Ammon's horn (tissue), 1 donor: ENCODE data around the gene KLHL40.

Experiments used
- DNase-seq: peaks from one replicate; pipeline ENCODE4 v3.0.0-alpha.2; 2016; ENCODE audit warnings: low spot score

Gene KLHL40

GRCh38 chr3:42723219-42723618 lies 37.9 kb downstream of the KLHL40 start:
- DNase-seq, result no peak

- peak; percentile 87 for DNase-seq
These were observed 40.1 kb downstream of the KLHL40 start for GRCh38 chr3:42725454-42725853.

- peak; percentile 81 for DNase-seq
These were observed 42.7 kb downstream of the KLHL40 start for GRCh38 chr3:42728056-42728455.

GRCh38 chr3:42728668-42729364 lies 43.5 kb downstream of the KLHL40 start:
- DNase-seq, result no peak

- no peak for DNase-seq
These were observed 44.2 kb downstream of the KLHL40 start for GRCh38 chr3:42729404-42730145.

GRCh38 chr3:42730294-42730693 lies 45.0 kb downstream of the KLHL40 start:
- DNase-seq, result no peak

GRCh38 chr3:42730706-42731420 lies 45.5 kb downstream of the KLHL40 start:
- DNase-seq, result no peak

- no peak for DNase-seq
These were observed 46.3 kb downstream of the KLHL40 start for GRCh38 chr3:42731476-42732195.

- peak; percentile 98 for DNase-seq
These were observed 47.0 kb downstream of the KLHL40 start for GRCh38 chr3:42732196-42732828.

- DNase-seq, result no peak
These were observed 47.6 kb downstream of the KLHL40 start for GRCh38 chr3:42732829-42733459.

- peak; percentile 95 for DNase-seq
These were observed 48.3 kb downstream of the KLHL40 start for GRCh38 chr3:42733501-42734262.

GRCh38 chr3:42734263-42734860 lies 49.0 kb downstream of the KLHL40 start:
- DNase-seq, result no peak

GRCh38 chr3:42735019-42735418 lies 49.7 kb downstream of the KLHL40 start:
- DNase-seq, result no peak

- DNase-seq, result no peak
These were observed 50.3 kb downstream of the KLHL40 start for GRCh38 chr3:42735615-42736014.

- no peak for DNase-seq
These were observed 50.7 kb downstream of the KLHL40 start for GRCh38 chr3:42736081-42736480.

- DNase-seq, result no peak
These were observed 51.2 kb downstream of the KLHL40 start for GRCh38 chr3:42736531-42736930.

GRCh38 chr3:42739401-42740158 lies 54.2 kb downstream of the KLHL40 start:
- peak; percentile 87 for DNase-seq

GRCh38 chr3:42741796-42742195 lies 56.5 kb downstream of the KLHL40 start:
- no peak for DNase-seq
